HG02610 (cell line): ENCODE results near the gene MTMR3.

Source experiments
- ATAC-seq: cut with Tn5 transposase; IDR thresholded peaks from one replicate; pipeline ENCODE4 v1.9.1; 2021; ENCODE audit warnings: mild to moderate bottlenecking, moderate library complexity; ENCODE audit not compliant: unreplicated experiment

MTMR3 gene

GRCh38 chr22:29914165-29914564 lies 31.2 kb downstream of the MTMR3 start:
- ATAC-seq: no peak

GRCh38 chr22:29914991-29915533 lies 32.1 kb downstream of the MTMR3 start:
- no peak for ATAC-seq

- no peak for ATAC-seq
Observed at GRCh38 chr22:29916007-29916544, 33.1 kb downstream of the MTMR3 start.

GRCh38 chr22:29917052-29917902 lies 34.3 kb downstream of the MTMR3 start:
- no peak for ATAC-seq

- no peak for ATAC-seq
Observed at GRCh38 chr22:29925402-29925801, 42.4 kb downstream of the MTMR3 start.

GRCh38 chr22:29926057-29926456 lies 43.1 kb downstream of the MTMR3 start:
- no peak for ATAC-seq

- no peak for ATAC-seq
Observed at GRCh38 chr22:29932136-29932535, 49.2 kb downstream of the MTMR3 start.

GRCh38 chr22:29933619-29934018 lies 50.6 kb downstream of the MTMR3 start:
- ATAC-seq: no peak

- no peak for ATAC-seq
Observed at GRCh38 chr22:29934596-29934995, 51.6 kb downstream of the MTMR3 start.

GRCh38 chr22:29936186-29936585 lies 53.2 kb downstream of the MTMR3 start:
- ATAC-seq: no peak

- peak; percentile 83 for ATAC-seq
Observed at GRCh38 chr22:29937940-29938693, 55.1 kb downstream of the MTMR3 start.

- no peak for ATAC-seq
Observed at GRCh38 chr22:29940526-29940925, 57.6 kb downstream of the MTMR3 start.

GRCh38 chr22:29944339-29944738 lies 61.4 kb downstream of the MTMR3 start:
- ATAC-seq: no peak

- ATAC-seq: no peak
Observed at GRCh38 chr22:29945435-29945834, 62.5 kb downstream of the MTMR3 start.

- ATAC-seq: no peak
Observed at GRCh38 chr22:29946220-29946619, 63.2 kb downstream of the MTMR3 start.

GRCh38 chr22:29947410-29948384 lies 64.7 kb downstream of the MTMR3 start:
- ATAC-seq: no peak

- ATAC-seq: no peak
Observed at GRCh38 chr22:29948385-29948769, 65.4 kb downstream of the MTMR3 start.

GRCh38 chr22:29949872-29950271 lies 66.9 kb downstream of the MTMR3 start:
- ATAC-seq: no peak

- no peak for ATAC-seq
Observed at GRCh38 chr22:29951791-29952413, 68.9 kb downstream of the MTMR3 start.
